SK-N-SH treated with all-trans-retinoic acid at 6 μM for 48 hours (cell line): ENCODE measurements around the gene SMOC2.

ENCODE experiments used
- ATAC-seq: fragments of 200-7000 bp; cut with Tn5 transposase; 3 replicates; pipeline ENCODE4 v1.9.1; 2020; ENCODE audit warnings: mild to moderate bottlenecking, moderate library complexity
- ARNTL ChIP-seq: fragments of 450-650 bp; formaldehyde crosslinking; IDR thresholded peaks from 2 replicates; pipeline ENCODE4 v1.5.0; 2020; ENCODE audit warnings: low read depth, mild to moderate bottlenecking, moderate library complexity, borderline replicate concordance
- BACH2 ChIP-seq: fragments of 250-450 bp; sonication (Bioruptor Pico); IDR thresholded peaks from 2 replicates; pipeline ENCODE4 v1.9.0; 2021; ENCODE audit warnings: mild to moderate bottlenecking, borderline replicate concordance
- CSDC2 ChIP-seq: fragments of 250-450 bp; sonication (Bioruptor Pico); IDR thresholded peaks from 2 replicates; pipeline ENCODE4 v1.5.0; 2020; ENCODE audit warnings: mild to moderate bottlenecking, moderate library complexity
- ESRRG ChIP-seq: fragments of 250-450 bp; sonication (Bioruptor Pico); IDR thresholded peaks from 2 replicates; pipeline ENCODE4 v1.6.1; 2021; ENCODE audit warnings: mild to moderate bottlenecking
- GLIS3 ChIP-seq: fragments of 250-450 bp; sonication (Bioruptor Pico); IDR thresholded peaks from 2 replicates; pipeline ENCODE4 v1.5.0; 2020; ENCODE audit warnings: mild to moderate bottlenecking, moderate library complexity
- ISL1 ChIP-seq: fragments of 250-450 bp; sonication (Bioruptor Pico); IDR thresholded peaks from 2 replicates; pipeline ENCODE4 v2.1.2; 2022; ENCODE audit warnings: mild to moderate bottlenecking, moderate library complexity
- OSR1 ChIP-seq: fragments of 250-450 bp; sonication (Bioruptor Pico); IDR thresholded peaks from 2 replicates; pipeline ENCODE4 v1.8.0; 2022; ENCODE audit warnings: moderate library complexity, mild to moderate bottlenecking, inconsistent platforms
- PPARA ChIP-seq: fragments of 250-450 bp; sonication (Bioruptor Pico); IDR thresholded peaks from 2 replicates; pipeline ENCODE4 v1.5.0; 2020; ENCODE audit warnings: mild to moderate bottlenecking, borderline replicate concordance
- RARB ChIP-seq: fragments of 250-450 bp; sonication (Bioruptor Pico); IDR thresholded peaks from 2 replicates; pipeline ENCODE4 v1.8.0; 2021; ENCODE audit warnings: mild to moderate bottlenecking, moderate library complexity
- SNAI2 ChIP-seq: fragments of 250-450 bp; sonication (Bioruptor Pico); IDR thresholded peaks from 2 replicates; pipeline ENCODE4 v1.5.0; 2020; ENCODE audit warnings: mild to moderate bottlenecking, moderate library complexity
- TOX ChIP-seq: fragments of 250-450 bp; sonication (Bioruptor Pico); IDR thresholded peaks from 2 replicates; pipeline ENCODE4 v1.8.0; 2021; ENCODE audit warnings: mild to moderate bottlenecking, moderate library complexity, borderline replicate concordance
- TSHZ2 ChIP-seq: fragments of 250-450 bp; sonication (Bioruptor Pico); IDR thresholded peaks from 2 replicates; pipeline ENCODE4 v1.5.0; 2020; ENCODE audit warnings: mild to moderate bottlenecking, moderate library complexity
- ZC3H10 ChIP-seq: fragments of 250-450 bp; sonication (Bioruptor Pico); IDR thresholded peaks from 2 replicates; pipeline ENCODE4 v1.5.1; 2021; ENCODE audit warnings: mild to moderate bottlenecking, moderate library complexity
- ZFP30 ChIP-seq: fragments of 450-650 bp; formaldehyde crosslinking; IDR thresholded peaks from 2 replicates; pipeline ENCODE4 v1.5.0; 2022; ENCODE audit warnings: mild to moderate bottlenecking, moderate library complexity
- ZNF8 ChIP-seq: fragments of 450-650 bp; formaldehyde crosslinking; IDR thresholded peaks from 2 replicates; pipeline ENCODE4 v1.5.0; 2020; ENCODE audit warnings: mild to moderate bottlenecking, moderate library complexity
- TF ChIP-seq, protein P1 (sequence below): fragments of 250-450 bp; sonication (Bioruptor Pico); IDR thresholded peaks from 2 replicates; pipeline ENCODE4 v1.8.0; 2021; ENCODE audit warnings: low read depth, mild to moderate bottlenecking, moderate library complexity, borderline replicate concordance
- TF ChIP-seq, protein P2 (sequence below): fragments of 250-450 bp; sonication (Bioruptor Pico); IDR thresholded peaks from 2 replicates; pipeline ENCODE4 v1.5.1; 2021; ENCODE audit warnings: mild to moderate bottlenecking, moderate library complexity
- TF ChIP-seq, protein P3 (sequence below): fragments of 250-450 bp; sonication (Bioruptor Pico); IDR thresholded peaks from 2 replicates; pipeline ENCODE4 v1.8.0; 2020; ENCODE audit warnings: mild to moderate bottlenecking, moderate library complexity, borderline replicate concordance
- TF ChIP-seq, protein P4 (sequence below): fragments of 250-450 bp; sonication (Bioruptor Pico); IDR thresholded peaks from 2 replicates; pipeline ENCODE4 v1.5.1; 2020; ENCODE audit warnings: low read depth, mild to moderate bottlenecking, moderate library complexity

The SMOC2 gene

GRCh38 chr6:168636147-168637004 lies 195.4 kb downstream of the SMOC2 start:
- TF ChIP-seq, protein P1, sequence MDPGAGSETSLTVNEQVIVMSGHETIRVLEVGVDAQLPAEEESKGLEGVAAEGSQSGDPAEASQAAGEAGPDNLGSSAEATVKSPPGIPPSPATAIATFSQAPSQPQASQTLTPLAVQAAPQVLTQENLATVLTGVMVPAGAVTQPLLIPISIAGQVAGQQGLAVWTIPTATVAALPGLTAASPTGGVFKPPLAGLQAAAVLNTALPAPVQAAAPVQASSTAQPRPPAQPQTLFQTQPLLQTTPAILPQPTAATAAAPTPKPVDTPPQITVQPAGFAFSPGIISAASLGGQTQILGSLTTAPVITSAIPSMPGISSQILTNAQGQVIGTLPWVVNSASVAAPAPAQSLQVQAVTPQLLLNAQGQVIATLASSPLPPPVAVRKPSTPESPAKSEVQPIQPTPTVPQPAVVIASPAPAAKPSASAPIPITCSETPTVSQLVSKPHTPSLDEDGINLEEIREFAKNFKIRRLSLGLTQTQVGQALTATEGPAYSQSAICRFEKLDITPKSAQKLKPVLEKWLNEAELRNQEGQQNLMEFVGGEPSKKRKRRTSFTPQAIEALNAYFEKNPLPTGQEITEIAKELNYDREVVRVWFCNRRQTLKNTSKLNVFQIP (CRISPR knock-in tag) = no peak
- TF ChIP-seq OSR1 = no peak
- no peak for TF ChIP-seq RARB
- TF ChIP-seq, protein P2, sequence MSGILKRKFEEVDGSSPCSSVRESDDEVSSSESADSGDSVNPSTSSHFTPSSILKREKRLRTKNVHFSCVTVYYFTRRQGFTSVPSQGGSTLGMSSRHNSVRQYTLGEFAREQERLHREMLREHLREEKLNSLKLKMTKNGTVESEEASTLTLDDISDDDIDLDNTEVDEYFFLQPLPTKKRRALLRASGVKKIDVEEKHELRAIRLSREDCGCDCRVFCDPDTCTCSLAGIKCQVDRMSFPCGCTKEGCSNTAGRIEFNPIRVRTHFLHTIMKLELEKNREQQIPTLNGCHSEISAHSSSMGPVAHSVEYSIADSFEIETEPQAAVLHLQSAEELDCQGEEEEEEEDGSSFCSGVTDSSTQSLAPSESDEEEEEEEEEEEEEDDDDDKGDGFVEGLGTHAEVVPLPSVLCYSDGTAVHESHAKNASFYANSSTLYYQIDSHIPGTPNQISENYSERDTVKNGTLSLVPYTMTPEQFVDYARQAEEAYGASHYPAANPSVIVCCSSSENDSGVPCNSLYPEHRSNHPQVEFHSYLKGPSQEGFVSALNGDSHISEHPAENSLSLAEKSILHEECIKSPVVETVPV (CRISPR knock-in tag) = no peak
- TF ChIP-seq, protein P3, sequence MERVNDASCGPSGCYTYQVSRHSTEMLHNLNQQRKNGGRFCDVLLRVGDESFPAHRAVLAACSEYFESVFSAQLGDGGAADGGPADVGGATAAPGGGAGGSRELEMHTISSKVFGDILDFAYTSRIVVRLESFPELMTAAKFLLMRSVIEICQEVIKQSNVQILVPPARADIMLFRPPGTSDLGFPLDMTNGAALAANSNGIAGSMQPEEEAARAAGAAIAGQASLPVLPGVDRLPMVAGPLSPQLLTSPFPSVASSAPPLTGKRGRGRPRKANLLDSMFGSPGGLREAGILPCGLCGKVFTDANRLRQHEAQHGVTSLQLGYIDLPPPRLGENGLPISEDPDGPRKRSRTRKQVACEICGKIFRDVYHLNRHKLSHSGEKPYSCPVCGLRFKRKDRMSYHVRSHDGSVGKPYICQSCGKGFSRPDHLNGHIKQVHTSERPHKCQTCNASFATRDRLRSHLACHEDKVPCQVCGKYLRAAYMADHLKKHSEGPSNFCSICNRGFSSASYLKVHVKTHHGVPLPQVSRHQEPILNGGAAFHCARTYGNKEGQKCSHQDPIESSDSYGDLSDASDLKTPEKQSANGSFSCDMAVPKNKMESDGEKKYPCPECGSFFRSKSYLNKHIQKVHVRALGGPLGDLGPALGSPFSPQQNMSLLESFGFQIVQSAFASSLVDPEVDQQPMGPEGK (CRISPR knock-in tag) = no peak
- TF ChIP-seq SNAI2 (CRISPR knock-in tag) = no peak
- no peak for TF ChIP-seq ZC3H10
- no peak for TF ChIP-seq GLIS3 (CRISPR knock-in tag)
- TF ChIP-seq, protein P4, sequence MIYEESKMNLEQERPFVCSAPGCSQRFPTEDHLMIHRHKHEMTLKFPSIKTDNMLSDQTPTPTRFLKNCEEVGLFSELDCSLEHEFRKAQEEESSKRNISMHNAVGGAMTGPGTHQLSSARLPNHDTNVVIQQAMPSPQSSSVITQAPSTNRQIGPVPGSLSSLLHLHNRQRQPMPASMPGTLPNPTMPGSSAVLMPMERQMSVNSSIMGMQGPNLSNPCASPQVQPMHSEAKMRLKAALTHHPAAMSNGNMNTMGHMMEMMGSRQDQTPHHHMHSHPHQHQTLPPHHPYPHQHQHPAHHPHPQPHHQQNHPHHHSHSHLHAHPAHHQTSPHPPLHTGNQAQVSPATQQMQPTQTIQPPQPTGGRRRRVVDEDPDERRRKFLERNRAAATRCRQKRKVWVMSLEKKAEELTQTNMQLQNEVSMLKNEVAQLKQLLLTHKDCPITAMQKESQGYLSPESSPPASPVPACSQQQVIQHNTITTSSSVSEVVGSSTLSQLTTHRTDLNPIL (CRISPR knock-in tag) = no peak
- no peak for TF ChIP-seq ZNF8 (CRISPR knock-in tag)
- no peak for TF ChIP-seq ESRRG (CRISPR knock-in tag)
- TF ChIP-seq CSDC2 (CRISPR knock-in tag) = no peak
- TF ChIP-seq PPARA = no peak
- no peak for ATAC-seq

DNA sequence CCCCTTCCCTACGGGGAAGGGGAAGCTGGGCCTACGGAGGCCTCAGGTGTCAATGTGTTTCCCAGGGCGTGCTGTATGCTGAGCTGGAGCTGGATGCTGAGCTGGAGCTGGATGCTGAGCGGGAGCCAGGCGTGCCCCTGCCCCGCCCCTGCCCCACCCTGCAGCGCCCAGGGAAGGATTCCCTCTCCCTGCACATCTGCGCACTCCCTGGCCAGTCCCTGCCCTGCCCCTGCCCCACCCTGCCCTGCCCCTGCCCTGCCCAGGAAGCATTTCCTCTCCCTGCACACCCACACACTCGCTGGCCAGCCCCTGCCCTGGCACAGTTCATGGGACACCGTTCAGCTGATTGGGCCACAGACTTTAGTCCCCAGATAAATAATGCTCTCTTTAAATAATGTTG lies 196.8 kb downstream of the SMOC2 start:
- ATAC-seq = no peak

More for the DNA sequence above, 196.8 kb downstream of the SMOC2 start:
- TF ChIP-seq TSHZ2 (CRISPR knock-in tag) = no peak
- TF ChIP-seq, protein P3 (CRISPR knock-in tag) = no peak
- TF ChIP-seq PPARA = no peak
- TF ChIP-seq, protein P2 (CRISPR knock-in tag) = no peak
- TF ChIP-seq, protein P1 (CRISPR knock-in tag) = no peak
- no peak for TF ChIP-seq GLIS3 (CRISPR knock-in tag)
- no peak for TF ChIP-seq ISL1 (CRISPR knock-in tag)
- no peak for TF ChIP-seq ARNTL (CRISPR knock-in tag)
- TF ChIP-seq ZC3H10 = no peak
- TF ChIP-seq, protein P4 (CRISPR knock-in tag) = no peak
- no peak for TF ChIP-seq TOX (CRISPR knock-in tag)
- TF ChIP-seq SNAI2 (CRISPR knock-in tag) = no peak
- no peak for TF ChIP-seq BACH2 (CRISPR knock-in tag)
- no peak for TF ChIP-seq OSR1
- TF ChIP-seq ZNF8 (CRISPR knock-in tag) = no peak
- no peak for TF ChIP-seq ZFP30 (CRISPR knock-in tag)
